Measurements from ENCODE around the gene MFAP4.

- TF ChIP-seq ZNF843 (tag by site-specific recombination; IDR thresholded peaks at IDR 0.05) (no peak), CTCF (tag by site-specific recombination; IDR thresholded peaks at IDR 0.05) (no peak), ZBTB10 (tag by site-specific recombination; IDR thresholded peaks at IDR 0.05) (no peak), ZBTB1 (tag by site-specific recombination; IDR thresholded peaks at IDR 0.05) (no peak), TCF7L2 (IDR thresholded peaks at IDR 0.05; ENCODE audit: borderline replicate concordance, low read depth, low read length) (no peak), ZSCAN23 (tag by site-specific recombination; IDR thresholded peaks at IDR 0.05) (no peak), TRIM28 (IDR thresholded peaks at IDR 0.05; ENCODE audit: borderline replicate concordance, low read length) (no peak), ZEB2 (tag by site-specific recombination; IDR thresholded peaks at IDR 0.05) (no peak), ZBTB7A (tag by site-specific recombination; IDR thresholded peaks at IDR 0.05; ENCODE audit: low read depth) (no peak), MZF1 (tag by site-specific recombination; IDR thresholded peaks at IDR 0.05; ENCODE audit: borderline replicate concordance) (no peak)
- TF ChIP-seq, protein P1, sequence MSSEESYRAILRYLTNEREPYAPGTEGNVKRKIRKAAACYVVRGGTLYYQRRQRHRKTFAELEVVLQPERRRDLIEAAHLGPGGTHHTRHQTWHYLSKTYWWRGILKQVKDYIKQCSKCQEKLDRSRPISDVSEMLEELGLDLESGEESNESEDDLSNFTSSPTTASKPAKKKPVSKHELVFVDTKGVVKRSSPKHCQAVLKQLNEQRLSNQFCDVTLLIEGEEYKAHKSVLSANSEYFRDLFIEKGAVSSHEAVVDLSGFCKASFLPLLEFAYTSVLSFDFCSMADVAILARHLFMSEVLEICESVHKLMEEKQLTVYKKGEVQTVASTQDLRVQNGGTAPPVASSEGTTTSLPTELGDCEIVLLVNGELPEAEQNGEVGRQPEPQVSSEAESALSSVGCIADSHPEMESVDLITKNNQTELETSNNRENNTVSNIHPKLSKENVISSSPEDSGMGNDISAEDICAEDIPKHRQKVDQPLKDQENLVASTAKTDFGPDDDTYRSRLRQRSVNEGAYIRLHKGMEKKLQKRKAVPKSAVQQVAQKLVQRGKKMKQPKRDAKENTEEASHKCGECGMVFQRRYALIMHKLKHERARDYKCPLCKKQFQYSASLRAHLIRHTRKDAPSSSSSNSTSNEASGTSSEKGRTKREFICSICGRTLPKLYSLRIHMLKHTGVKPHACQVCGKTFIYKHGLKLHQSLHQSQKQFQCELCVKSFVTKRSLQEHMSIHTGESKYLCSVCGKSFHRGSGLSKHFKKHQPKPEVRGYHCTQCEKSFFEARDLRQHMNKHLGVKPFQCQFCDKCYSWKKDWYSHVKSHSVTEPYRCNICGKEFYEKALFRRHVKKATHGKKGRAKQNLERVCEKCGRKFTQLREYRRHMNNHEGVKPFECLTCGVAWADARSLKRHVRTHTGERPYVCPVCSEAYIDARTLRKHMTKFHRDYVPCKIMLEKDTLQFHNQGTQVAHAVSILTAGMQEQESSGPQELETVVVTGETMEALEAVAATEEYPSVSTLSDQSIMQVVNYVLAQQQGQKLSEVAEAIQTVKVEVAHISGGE (tag by site-specific recombination; conservative IDR thresholded peaks at IDR 0.05; ENCODE audit: low read depth), result no peak
Measured at GRCh38 chr17:19343671-19344151, 43.3 kb downstream of the MFAP4 start.
